Hippocampal formation (tissue), 2 donors: ENCODE measurements around the gene ITIH1.
"Not testable (repeated sequence)": the region's sequence is repeated elsewhere in the genome, so short reads cannot be mapped to it uniquely, and the experiment has no call there.

Experiments used
- DNase-seq, 2 donors: peaks; one replicate each; lab custom pipeline; 2025; lab: John Stamatoyannopoulos, UW

ITIH1 gene

DNA sequence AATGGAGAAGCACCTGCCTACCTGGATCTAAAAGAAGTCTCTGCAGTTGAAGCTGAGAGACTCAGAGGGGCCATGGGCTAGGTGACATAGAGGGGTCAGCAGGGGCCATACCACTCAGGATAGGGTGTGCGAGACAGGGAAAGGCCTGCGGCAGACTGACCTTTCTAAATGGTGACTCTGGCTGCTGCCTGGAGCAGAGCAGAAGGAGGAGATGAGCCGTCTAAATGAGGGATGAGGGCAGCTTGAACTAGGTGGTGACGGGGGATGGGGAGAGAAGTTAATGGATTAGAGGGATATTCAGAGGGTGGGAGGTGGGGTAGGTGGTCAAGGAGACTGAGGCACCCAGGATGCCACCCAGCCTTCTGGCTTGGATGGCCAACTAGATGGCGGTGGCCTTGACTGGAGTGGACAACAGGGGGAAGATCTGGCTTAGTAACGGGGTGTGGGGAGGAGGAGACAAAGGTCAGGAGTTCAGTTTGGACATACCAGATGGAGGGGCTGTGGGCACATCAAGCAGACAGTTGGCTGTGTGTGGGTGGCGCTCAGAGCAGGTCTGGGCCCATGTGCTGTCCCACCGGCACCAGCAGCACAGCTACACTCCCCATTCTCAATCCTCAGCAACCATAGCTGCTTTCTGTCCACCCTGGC, 3.2 kb upstream of the ITIH1 start:
- DNase-seq, result no peak

DNA sequence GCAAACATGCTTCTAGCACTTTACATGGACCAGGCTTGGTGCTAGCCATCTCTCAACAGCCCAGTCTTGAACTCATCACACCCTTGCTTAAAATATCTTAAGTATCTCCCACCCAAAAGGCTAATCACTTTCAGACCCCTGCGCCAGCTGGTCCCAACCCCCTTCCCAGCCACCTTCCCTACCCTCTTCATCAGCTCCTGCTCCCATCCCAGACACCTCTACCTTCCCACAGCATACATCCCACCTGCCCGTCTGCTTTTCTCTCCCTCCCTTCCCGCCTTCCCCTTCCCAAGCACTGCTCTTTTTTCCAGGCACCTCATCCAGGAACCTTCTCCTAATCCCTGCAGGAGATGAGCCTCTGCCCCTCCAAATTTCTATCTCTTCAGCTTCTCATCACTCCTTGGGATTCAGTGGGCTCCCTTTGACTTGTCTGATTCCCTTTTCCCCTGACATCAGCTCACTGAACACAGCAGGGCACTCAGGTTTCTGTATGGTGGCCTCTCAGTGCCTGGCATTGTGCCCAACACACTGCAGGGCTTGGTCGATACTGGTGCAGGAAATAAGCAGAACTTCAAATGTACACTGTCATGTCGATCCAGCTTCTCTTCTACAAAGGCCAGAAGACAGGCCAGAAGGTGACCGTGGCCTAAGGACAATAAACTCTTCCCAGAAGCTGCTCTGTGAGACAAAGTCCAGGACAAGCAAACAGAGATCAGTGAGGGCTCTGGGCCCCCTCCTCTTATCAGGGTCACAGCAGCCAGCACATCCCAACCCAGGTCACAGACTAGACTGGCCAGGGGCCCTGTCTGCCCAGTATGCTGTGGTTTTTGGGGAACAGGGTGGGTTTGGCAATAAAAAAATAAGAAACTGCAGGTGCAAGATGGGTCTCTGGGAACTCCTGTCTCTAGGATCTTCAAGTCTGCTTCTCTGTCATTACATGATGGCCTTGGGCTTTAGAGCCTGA, 2.2 kb upstream of the ITIH1 start:
- no peak for DNase-seq

DNA sequence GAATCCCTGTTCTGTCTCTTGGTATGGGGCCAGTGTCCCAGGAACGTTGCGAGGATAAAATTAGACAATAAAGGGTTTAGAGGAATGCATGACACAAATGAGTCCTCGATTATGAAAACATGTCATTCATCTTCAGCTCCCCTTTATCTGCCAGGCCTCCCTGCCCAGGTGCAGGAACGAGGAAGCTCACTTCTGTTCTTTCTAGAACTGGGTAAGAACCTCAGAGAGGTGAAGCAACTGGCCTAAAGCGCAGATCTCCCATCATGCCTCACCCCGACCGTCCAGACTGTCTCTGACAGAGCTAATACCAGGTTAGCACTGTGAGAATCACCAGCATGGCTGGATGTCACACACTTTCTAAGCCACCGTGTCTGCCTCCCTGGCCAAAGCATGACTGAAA, 1.5 kb upstream of the ITIH1 start:
- DNase-seq, result no peak

DNA sequence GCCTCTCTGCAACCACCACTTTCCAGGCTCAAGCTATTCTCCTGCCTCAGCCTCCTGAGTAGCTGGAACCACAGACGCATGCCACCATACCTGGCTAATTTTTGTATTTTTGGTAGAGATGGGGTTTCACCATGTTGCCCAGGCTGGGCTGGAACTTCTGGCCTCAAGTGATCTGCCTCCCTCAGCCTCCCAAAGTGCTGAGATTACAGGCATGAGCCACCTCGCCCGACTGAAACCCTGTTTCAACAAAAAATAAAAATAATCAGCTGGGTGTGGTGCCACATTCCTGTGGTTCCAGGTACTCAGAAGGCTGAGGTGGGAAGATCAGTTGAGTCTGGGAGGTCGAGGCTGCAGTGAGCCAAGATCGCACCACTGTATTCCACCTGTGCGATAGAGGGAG, 913 bp upstream of the ITIH1 start:
- DNase-seq, result not testable (repeated sequence)

DNA sequence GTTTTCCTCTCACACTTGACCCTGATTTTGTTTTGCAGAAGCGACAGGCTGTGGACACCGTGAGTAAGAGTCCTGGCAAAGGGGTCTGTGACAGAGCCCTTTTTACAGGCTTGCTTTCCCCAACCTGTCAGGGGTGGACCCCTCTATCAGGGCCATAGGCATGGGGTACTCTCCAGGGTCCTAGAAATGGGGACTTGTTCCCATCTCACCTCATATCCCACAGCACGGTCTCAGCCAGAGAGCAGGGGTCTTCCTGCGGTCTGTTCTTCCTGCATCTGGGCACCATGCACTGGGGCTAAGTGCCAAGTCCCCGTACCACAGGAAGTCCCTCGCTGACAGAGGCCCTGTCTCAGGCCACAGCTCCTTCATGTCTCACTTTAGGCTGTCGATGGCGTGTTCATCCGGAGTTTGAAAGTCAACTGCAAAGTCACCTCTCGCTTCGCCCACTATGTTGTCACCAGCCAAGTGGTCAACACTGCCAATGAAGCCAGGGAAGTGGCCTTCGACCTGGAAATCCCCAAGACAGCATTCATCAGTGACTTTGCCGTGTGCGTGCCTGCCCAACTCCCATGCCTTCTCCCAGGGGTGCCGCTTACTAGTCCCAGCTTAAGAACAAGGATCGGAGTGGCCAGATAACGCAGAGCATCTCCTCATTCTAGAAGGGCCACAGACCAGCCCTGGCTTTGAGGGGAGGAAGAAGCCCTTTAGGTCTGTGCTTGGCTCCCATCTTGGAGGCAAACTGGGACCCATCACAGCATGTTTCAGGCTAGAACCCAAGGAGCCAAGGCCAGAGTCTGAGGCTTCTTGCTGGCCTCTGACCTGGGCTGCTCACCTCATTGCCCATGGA, 783 bp downstream of the ITIH1 start:
- DNase-seq, result no peak

DNA sequence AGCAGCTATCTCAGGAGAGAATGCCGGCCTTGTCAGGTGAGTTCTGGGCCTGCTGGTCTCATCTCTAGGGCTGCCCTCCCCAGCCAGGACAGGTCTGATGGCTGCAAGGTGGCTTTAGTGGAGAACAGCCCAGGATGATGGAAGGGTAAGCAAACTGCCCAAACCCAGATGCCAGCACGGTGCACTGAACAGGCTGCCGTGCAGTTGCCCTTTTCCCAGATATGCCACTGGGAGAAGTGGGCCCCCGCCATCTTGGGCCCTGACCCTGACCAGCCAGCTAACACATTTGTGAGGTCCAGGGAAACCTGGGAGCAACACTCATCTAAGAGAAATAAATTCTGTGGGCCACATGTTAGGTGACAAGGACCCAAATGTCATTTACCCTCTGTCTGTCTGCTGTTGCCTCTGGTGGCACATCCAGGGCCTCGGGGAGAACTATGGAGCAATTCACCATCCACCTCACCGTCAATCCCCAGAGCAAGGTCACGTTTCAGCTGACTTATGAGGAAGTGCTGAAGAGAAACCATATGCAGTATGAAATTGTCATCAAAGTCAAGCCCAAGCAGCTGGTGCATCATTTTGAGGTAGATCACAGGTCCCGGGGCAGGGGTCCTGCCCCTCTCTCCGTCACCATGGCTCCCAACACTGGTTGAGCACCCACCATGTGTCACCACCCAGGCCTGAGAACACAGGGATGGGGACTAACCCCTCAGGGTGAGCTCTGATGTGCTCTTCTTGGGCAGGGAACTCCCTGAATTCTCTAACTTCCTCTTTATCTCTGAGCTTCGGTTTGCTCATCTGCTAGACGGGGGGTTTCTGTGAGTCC, 1.8 kb downstream of the ITIH1 start:
- no peak for DNase-seq

DNA sequence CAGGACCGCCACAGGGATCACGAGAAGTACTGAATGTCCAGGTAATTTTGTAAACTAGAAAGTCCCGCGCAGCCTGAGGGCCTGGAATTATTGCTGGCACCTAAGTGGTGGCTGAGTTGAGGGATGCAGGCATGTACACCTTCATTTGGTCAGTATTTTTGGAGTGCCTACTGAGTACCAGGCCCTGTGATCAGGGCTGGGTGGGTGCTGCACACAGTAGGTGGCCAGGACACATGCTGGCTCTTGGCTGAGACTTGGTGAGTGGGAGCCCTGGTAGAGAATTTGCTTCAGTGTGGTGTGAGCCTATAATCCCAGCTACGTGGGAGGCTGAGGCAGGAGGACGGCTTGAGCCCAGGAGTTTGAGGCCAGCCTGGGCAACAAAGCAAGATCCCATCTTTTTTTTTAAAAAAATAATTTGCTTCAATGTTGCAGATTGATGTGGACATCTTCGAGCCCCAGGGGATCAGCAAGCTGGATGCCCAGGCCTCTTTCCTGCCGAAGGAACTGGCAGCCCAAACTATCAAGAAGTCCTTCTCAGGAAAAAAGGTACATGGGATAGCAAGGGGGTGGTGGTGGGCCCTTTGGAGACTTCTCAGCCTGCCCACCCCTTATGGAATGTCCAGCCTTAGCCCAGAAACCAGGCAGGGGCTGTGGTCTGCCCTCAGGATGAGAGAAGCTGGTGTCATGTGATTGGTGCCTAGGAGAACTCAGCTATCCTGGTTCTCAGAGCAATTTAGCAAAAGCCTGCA, 2.6 kb downstream of the ITIH1 start:
- no peak for DNase-seq

DNA sequence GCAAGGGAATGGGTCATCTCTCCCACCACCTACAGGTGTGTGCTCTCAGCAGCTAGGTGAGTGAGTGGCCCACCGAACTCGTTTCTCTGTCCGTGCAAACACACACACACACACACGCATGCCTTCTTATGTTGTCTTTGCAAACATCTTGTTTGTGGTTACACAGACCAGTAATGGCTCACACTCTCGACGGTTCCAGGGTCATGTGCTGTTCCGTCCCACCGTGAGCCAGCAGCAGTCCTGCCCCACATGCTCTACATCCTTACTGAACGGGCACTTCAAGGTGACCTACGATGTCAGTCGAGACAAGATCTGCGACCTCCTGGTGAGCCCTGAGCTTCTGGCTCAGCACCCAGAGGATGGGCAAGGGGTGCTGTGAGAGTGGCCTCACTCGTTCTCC, 4.3 kb downstream of the ITIH1 start:
- no peak for DNase-seq

DNA sequence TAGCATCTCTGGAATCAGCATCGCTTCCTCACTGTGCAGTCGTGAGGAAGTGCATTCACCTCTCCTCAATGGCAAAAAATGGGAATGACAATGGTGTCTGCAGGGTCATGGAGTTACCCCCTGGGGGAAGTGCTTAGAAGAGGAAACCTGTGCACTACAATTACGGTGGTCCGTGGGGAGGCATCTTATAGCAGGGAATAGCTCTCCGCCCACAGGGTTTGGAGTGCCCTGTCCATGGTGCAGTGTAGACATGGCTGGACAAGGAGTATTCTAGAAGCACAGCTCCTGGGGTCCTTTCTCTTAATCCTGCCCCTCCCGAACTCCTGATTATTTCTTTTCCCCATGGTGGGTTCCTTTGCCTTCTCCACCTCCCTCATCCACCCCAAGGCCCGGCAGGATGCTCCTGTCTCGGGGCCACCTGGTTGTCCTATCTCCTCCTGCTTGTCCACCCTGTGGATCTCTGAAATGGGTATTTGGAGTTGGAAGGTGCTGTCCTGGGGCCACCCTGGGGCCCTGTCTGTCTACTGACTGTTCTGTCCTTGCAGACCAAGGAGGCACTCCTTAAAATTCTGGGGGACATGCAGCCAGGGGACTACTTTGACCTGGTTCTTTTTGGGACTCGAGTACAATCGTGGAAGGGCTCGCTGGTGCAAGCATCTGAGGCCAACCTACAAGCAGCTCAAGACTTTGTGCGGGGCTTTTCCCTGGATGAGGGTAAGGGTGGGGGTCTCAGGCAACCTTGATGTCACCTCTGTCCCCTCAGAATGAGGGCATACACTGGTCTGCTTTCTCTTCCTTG, 5.2 kb downstream of the ITIH1 start:
- no peak for DNase-seq

DNA sequence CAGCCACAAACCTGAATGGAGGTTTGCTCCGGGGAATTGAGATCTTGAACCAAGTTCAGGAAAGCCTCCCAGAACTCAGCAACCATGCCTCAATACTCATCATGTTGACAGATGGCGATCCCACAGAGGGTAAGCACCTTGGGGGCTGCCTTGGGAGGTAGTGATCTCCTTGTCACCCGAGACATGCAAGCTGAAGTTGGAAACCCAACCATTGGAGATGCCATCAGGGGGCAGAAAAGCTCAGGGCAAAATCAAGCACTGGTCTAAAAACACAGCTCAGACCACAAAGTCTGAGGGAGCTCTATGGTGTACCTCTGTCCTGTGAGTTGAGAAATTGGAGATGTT, 5.8 kb downstream of the ITIH1 start:
- no peak for DNase-seq

DNA sequence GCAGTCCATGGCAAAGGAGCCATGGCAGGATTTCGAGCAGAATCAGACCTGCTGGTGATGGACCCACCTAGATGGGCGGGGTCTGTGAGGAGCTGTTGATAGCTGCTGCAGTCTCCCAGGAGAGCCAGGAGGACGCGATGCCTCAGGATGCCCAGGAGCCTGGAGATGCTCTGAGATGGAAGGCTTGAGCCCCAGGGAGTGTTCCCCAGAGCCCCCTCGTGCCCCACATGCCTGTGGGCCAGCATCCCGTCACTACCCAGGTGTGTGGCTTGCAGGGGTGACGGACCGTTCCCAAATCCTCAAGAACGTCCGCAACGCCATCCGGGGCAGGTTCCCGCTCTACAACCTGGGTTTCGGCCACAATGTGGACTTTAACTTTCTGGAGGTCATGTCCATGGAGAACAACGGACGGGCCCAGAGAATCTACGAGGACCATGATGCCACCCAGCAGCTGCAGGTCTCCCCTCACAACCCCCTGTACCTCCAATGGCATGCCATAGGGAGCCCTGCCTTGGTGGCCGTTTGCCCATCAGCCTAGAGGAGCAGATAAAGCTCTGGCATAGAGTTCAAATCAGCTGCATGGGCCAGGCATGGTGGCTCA, 6.7 kb downstream of the ITIH1 start:
- DNase-seq, result no peak

DNA sequence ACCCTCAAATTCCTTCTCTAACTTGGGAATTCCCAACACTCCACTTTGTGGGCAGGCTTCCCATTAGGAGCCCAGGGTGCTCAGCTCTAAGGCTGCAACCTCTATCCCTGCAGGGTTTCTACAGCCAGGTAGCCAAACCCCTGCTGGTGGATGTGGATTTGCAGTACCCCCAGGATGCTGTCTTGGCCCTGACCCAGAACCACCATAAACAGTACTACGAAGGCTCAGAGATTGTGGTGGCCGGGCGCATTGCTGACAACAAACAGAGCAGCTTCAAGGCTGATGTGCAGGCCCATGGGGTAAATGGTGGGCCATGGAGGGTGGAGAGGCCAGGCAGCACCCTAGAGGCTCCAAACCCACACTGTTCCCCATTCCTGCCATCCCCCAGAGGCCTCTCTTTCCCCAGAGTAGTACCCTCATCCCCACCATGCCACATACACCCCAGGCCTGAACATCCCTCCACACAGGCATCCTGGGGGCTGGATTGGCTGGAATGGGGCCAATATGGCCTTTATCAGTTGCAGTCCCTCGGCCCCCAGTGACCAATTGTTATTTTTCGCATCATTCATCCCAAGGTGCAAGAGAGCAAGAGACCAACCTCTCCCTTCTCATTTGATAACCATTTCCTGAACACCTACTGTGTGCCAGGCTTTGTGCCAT, 7.7 kb downstream of the ITIH1 start:
- DNase-seq, result no peak

DNA sequence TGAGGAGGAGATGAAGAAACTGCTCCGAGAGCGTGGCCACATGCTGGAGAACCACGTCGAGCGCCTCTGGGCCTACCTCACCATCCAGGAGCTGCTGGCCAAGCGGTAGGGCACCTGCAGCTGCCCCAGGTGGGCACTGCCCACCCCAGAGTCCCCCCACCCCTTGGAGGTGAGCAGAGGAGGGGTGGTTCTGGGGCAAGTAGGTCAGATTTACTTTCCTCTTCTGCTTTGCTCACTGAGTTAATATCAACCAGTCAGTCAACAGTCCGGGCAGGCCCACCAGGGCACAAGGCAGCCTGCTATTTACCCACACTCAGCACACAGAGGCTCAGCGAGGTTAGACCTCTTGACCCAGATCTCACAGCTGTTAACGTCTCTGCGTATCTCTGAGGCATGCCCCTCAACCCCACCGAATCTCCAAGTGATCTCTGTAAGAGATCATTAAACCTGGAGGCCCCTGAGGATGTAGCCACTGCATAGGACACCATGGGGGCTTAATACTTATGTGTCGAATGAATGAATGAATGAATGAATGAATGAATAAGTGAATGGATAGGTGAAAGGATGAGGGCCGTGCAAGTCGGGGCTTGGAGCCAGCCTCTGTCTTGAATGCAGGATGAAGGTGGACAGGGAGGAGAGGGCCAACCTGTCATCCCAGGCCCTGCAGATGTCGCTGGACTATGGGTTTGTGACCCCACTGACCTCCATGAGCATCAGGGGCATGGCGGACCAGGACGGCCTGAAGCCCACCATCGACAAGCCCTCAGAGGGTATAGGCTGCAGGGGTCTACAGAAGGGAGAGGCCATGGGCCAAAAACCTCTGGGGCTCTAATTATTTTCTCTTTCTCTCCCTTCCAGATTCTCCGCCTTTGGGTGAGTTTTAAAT, 9.2 kb downstream of the ITIH1 start:
- no peak for DNase-seq

DNA sequence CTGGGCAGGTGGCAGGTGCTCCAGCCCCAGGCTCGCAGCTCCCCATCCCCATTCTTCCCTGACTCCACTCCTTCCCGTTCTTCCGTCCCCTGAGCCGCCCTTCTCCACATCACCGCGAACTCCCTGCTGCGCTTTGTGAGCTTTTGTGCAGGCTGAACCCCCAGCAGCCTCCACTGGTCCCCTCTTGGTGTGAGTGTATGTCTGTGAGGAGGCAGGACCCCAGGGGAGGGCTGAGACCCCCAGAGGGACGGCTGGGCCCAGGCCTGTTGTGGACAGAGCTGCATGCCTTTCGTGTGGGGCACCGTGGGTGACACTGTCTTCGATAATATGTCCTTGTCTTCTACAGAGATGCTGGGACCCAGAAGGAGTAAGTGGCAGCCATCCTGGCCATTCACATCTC, 9.8 kb downstream of the ITIH1 start:
- no peak for DNase-seq

DNA sequence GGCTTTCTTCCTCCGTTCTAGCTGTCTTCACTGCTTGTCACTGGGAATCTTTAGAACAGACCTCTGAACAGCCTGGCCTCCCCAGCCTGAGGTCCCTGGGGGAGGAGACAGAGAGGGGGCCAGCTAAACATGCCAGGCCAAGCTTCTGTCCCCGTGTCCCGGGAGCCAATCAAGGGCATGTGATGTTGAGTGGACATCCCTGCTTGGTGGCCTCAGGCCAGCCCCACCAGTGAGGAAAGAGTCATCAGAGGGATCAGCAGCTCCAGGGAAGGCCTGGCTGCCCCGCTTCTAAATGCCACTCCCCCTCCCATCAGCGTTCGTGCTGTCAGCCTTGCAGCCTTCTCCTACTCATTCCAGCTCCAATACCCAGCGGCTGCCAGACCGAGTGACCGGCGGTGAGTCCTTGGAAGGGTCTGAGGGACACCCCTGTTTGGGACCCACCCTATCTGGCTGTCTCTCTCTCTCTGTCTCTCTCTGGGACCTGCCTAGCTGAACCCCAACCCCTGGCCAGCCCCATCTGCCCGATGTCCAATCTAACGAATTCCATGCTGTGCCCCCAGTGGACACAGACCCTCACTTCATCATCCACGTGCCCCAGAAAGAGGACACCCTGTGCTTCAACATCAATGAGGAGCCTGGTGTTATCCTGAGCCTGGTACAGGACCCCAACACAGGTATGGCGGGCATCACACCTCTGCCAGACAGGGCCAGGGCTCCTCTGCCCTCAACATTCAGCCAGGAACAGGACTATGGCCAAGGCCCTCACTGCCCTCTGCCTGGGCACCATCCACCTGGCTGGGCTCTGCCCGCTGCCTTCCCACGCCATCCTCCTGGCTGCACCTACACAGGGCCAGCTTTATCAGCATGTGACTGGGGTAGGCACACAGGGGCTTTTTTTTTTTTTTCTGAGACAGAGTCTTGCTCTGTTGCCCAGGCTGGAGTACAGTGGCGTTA, 10.6 kb downstream of the ITIH1 start:
- DNase-seq, result no peak

DNA sequence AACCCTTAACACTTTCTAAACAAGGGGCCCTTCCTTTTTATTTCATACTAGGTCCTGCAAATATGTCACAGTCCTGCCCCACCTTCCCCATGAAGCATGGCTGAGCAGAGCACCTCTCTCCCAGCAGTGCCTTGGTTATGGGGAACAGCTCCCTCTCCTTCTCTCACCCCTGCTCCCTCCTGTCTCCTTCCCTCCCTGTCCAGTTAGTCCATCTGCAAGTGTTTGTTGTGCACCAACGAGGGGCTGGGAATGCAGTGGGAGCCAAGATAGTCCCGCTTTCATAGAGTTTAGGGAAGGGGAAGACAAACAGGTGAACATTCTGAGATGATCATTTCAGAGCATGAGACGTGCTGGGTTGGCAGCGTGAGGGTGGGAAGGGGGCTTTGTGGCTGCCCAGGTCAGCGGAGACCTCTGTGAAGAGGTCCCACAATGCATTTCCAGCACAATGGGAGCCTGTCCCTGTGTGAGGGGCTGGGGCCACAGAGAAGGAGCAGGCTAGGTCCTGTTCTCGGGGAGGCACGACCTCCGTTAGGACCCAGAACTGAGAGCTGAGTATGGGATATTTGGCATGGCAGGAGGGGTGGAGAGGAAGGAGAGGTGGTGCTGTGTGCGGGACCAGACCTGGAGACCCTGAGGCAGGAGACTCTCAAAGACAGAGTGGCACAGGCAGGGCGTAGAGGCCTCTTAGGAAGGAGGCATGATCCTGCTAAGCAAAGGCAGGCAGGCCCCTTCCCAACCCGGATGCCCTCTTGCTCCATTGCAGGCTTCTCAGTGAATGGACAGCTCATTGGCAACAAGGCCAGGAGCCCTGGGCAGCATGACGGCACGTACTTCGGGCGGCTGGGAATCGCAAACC, 11.7 kb downstream of the ITIH1 start:
- no peak for DNase-seq
